H1 (cell line): ENCODE results near the gene SLC27A1. TPM values are rescaled to one million over a fixed set of nuclear protein-coding genes. Genes with fewer than 3 reads are reported as not detected.
A peak's percentile ranks its signal among the peaks of the same experiment; 100 is the strongest.

ENCODE experiments used
- ASH2L ChIP-seq: fragments of 200-600, 300-600 bp; sonication (generic); IDR thresholded peaks from one replicate; pipeline ENCODE4 v1.7.1; 2017; ENCODE audit warnings: low read length
- ATF3 ChIP-seq: IDR thresholded peaks from 2 replicates; pipeline ENCODE4 v1.6.1; 2011; ENCODE audit warnings: low read depth, mild to moderate bottlenecking, low read length; ENCODE audit not compliant: insufficient read depth
- BACH1 ChIP-seq: IDR thresholded peaks from 2 replicates; pipeline ENCODE4 v1.6.1; 2012; ENCODE audit warnings: low read length, improper control_type of control experiment
- CHD2 ChIP-seq: IDR thresholded peaks from 2 replicates; pipeline ENCODE4 v1.6.1; 2012; ENCODE audit warnings: low read length, improper control_type of control experiment
- CTCF ChIP-seq, 3 experiments: IDR thresholded peaks; 1 replicate in 2 of 3; 2 replicates in 1 of 3; pipeline versions ENCODE4 v1.5.1 to v1.6.1; 2011; ENCODE audit warnings: low read length in 3 of 3, mild to moderate bottlenecking in 3 of 3, inconsistent platforms in 2 of 3, low read depth in 1 of 3, moderate library complexity in 1 of 3; ENCODE audit not compliant: insufficient read depth in 1 of 3; ENCODE audit errors: control extremely low read depth in 1 of 3
- EGR1 ChIP-seq: IDR thresholded peaks from 2 replicates; pipeline ENCODE4 v1.6.1; 2011; ENCODE audit warnings: low read depth, low read length, borderline replicate concordance
- HDAC6 ChIP-seq: IDR thresholded peaks from one replicate; pipeline ENCODE4 v1.7.1; 2012; ENCODE audit warnings: low read depth, mild to moderate bottlenecking, inconsistent platforms, low read length, moderate library complexity
- JUN ChIP-seq: IDR thresholded peaks from 2 replicates; pipeline ENCODE4 v1.6.1; 2011; ENCODE audit warnings: low read depth, mild to moderate bottlenecking, improper control_type of control experiment, low read length
- KDM4A ChIP-seq: IDR thresholded peaks from one replicate; pipeline ENCODE4 v1.7.1; 2012; ENCODE audit warnings: low read depth, mild to moderate bottlenecking, moderate library complexity, low read length, inconsistent platforms; ENCODE audit not compliant: severe bottlenecking
- PHF8 ChIP-seq: fragments of 200-600 bp; sonication (generic); conservative IDR thresholded peaks from 2 replicates; pipeline ENCODE4 v1.7.1; 2012; ENCODE audit warnings: low read depth, mild to moderate bottlenecking, inconsistent platforms, low read length, moderate library complexity
- POU5F1 ChIP-seq: IDR thresholded peaks from 2 replicates; pipeline ENCODE4 v1.6.1; 2011; ENCODE audit warnings: low read depth, mild to moderate bottlenecking, low read length, moderate library complexity
- RAD21 ChIP-seq, 2 experiments: IDR thresholded peaks in 1 of 2; conservative IDR thresholded peaks in 1 of 2; 2 replicates each; pipeline ENCODE4 v1.6.1; 2011; ENCODE audit warnings: low read depth in 2 of 2, low read length in 2 of 2, improper control_type of control experiment in 1 of 2, inconsistent platforms in 1 of 2, mild to moderate bottlenecking in 1 of 2, moderate library complexity in 1 of 2
- RXRA ChIP-seq: IDR thresholded peaks from 2 replicates; pipeline ENCODE4 v1.6.1; 2011; ENCODE audit warnings: low read depth, mild to moderate bottlenecking, low read length, moderate library complexity; ENCODE audit not compliant: insufficient read depth
- SAP30 ChIP-seq: fragments of 300-600 bp; sonication (generic); IDR thresholded peaks from 2 replicates; pipeline ENCODE4 v1.7.1; 2012; ENCODE audit warnings: low read length, moderate library complexity, mild to moderate bottlenecking, inconsistent platforms; ENCODE audit not compliant: insufficient read depth, insufficient replicate concordance
- SIX5 ChIP-seq: IDR thresholded peaks from 2 replicates; pipeline ENCODE4 v1.6.1; 2011; ENCODE audit warnings: mild to moderate bottlenecking, low read depth, low read length
- SP4 ChIP-seq: IDR thresholded peaks from 2 replicates; pipeline ENCODE4 v1.6.1; 2012; ENCODE audit warnings: low read length, inconsistent platforms
- TAF1 ChIP-seq: IDR thresholded peaks from 2 replicates; pipeline ENCODE4 v1.6.1; 2011; ENCODE audit warnings: mild to moderate bottlenecking, low read depth, low read length
- TEAD4 ChIP-seq: IDR thresholded peaks from 2 replicates; pipeline ENCODE4 v1.6.1; 2012; ENCODE audit warnings: low read depth, low read length, inconsistent platforms, mixed read lengths
- USF2 ChIP-seq: IDR thresholded peaks from 2 replicates; pipeline ENCODE4 v1.6.1; 2011; ENCODE audit warnings: low read length, improper control_type of control experiment
- polyA plus RNA-seq, 7 experiments: library from polyadenylated mRNA; depleted of rRNA in 3 of 7; stranded (reverse) in 5 of 7; unstranded in 2 of 7; fragments of >200 nt in 5 of 7; fragments of 200-250 nt in 2 of 7; gene quantifications; 1 replicate in 5 of 7; 2 replicates in 1 of 7; 4 replicates in 1 of 7; pipeline versions ENCODE4 v1.2.1 to v1.2.3, GENCODE V29; 2011 to 2013; ENCODE audit warnings: missing spikeins in 2 of 7, mixed read lengths in 2 of 7
- total RNA-seq: library from RNA; stranded (reverse); fragmentation: NEBNext Ultra II Directional; extraction: Animal tissue kit (Norgen Biotek cat#: 25700); gene quantifications from 2 replicates; pipeline ENCODE4 v1.2.1, GENCODE V29; 2021

Gene SLC27A1
- total and polyA plus RNA-seq, 2 of the 8 experiments (the other 6 are each of a cell fraction or from before 2014, with no cell fraction given): 7.5 to 9.1 TPM

GRCh38 chr19:17488593-17489391, 18.5 kb downstream of the SLC27A1 start (continued):
- TF ChIP-seq CTCF (IDR thresholded peaks at IDR 0.05; ENCODE audit: control extremely low read depth in 1 of 3, insufficient read depth in 1 of 3, low read depth in 1 of 3, low read length in 3 of 3) (peak; percentile 71 to 86 (median 84)), JUN (no peak), RXRA (no peak), TEAD4 (peak; percentile 13; the same call in 1 of the 2 replicates), BACH1 (no peak), POU5F1 (no peak), ASH2L (peak; percentile 20), USF2 (no peak), CHD2 (0 out of 2 replicates have a peak, but pooled peaks have one; percentile 22), TAF1 (peak; percentile 60), RAD21 (IDR thresholded peaks at IDR 0.05 in 1 of 2, conservative IDR thresholded peaks at IDR 0.05 in 1 of 2; ENCODE audit: low read depth in 2 of 2, low read length in 2 of 2) (peak; percentile 48 to 58), HDAC6 (no peak), SIX5 (no peak), SP4 (peak; percentile 78), KDM4A (peak; percentile 70), EGR1 (no peak), SAP30 (peak; percentile 89), PHF8 (0 out of 2 replicates have a peak, but pooled peaks have one; percentile 19), ATF3 (no peak)
